GM11168 (cell line): ENCODE results near the gene PLEKHG1.

Experiments used
- in situ Hi-C: fragments of 300-500 bp; cut with MboI; formaldehyde crosslinking; loops from one replicate; pipeline ENCODE4 v1.12.0; 2022; ENCODE audit warnings: low sequenced_read_pairs; ENCODE audit not compliant: unreplicated experiment

PLEKHG1 gene

GRCh38 chr6:150599199-150600009, at the start of gene PLEKHG1:
Gene PLEKHG1, plus strand, starts transcription at chr6:150599885. Its CDS starts 133,797 bp downstream, at chr6:150733682.
- in situ Hi-C loops = no loop called here

- in situ Hi-C loops = no loop called here
Measured at GRCh38 chr6:150550244-150550643, 49.4 kb upstream of the PLEKHG1 start.

GRCh38 chr6:150557043-150557599, 42.6 kb upstream of the PLEKHG1 start:
- in situ Hi-C loops = no loop called here

- in situ Hi-C loops = no loop called here
Measured at GRCh38 chr6:150560004-150560883, 39.4 kb upstream of the PLEKHG1 start.

- in situ Hi-C loops = no loop called here
Measured at GRCh38 chr6:150560884-150561219, 38.8 kb upstream of the PLEKHG1 start.

GRCh38 chr6:150565945-150566344, 33.7 kb upstream of the PLEKHG1 start:
- in situ Hi-C loops = no loop called here

GRCh38 chr6:150566486-150566885, 33.2 kb upstream of the PLEKHG1 start:
- in situ Hi-C loops = no loop called here

GRCh38 chr6:150567380-150567779, 32.3 kb upstream of the PLEKHG1 start:
- in situ Hi-C loops = no loop called here

GRCh38 chr6:150567823-150568383, 31.8 kb upstream of the PLEKHG1 start:
- in situ Hi-C loops = no loop called here

- in situ Hi-C loops = no loop called here
Measured at GRCh38 chr6:150568560-150568959, 31.1 kb upstream of the PLEKHG1 start.

- in situ Hi-C loops = no loop called here
Measured at GRCh38 chr6:150569161-150569560, 30.5 kb upstream of the PLEKHG1 start.

- in situ Hi-C loops = no loop called here
Measured at GRCh38 chr6:150573041-150573681, 26.5 kb upstream of the PLEKHG1 start.

- in situ Hi-C loops = no loop called here
Measured at GRCh38 chr6:150575836-150576235, 23.8 kb upstream of the PLEKHG1 start.

GRCh38 chr6:150576651-150577226, 22.9 kb upstream of the PLEKHG1 start:
- in situ Hi-C loops = no loop called here

GRCh38 chr6:150579611-150580010, 20.1 kb upstream of the PLEKHG1 start:
- in situ Hi-C loops = no loop called here

GRCh38 chr6:150580489-150580888, 19.2 kb upstream of the PLEKHG1 start:
- in situ Hi-C loops = no loop called here

- in situ Hi-C loops = no loop called here
Measured at GRCh38 chr6:150584065-150584464, 15.6 kb upstream of the PLEKHG1 start.

- in situ Hi-C loops = no loop called here
Measured at GRCh38 chr6:150584596-150584995, 15.1 kb upstream of the PLEKHG1 start.

- in situ Hi-C loops = no loop called here
Measured at GRCh38 chr6:150586850-150587359, 12.8 kb upstream of the PLEKHG1 start.

GRCh38 chr6:150587637-150588036, 12.0 kb upstream of the PLEKHG1 start:
- in situ Hi-C loops = no loop called here
